Raji (cell line): ENCODE data around the gene RPP14.

ENCODE experiments used
- POLR2A ChIP-seq: IDR thresholded peaks from 2 replicates; pipeline ENCODE4 v1.6.1; 2011; ENCODE audit warnings: low read depth, low read length, control low read depth; ENCODE audit not compliant: insufficient read depth

The RPP14 gene

GRCh38 chr3:58341376-58341775 is 35.3 kb downstream of the RPP14 start:
- no peak for TF ChIP-seq POLR2A

GRCh38 chr3:58342676-58343075 is 36.6 kb downstream of the RPP14 start:
- TF ChIP-seq POLR2A: no peak

GRCh38 chr3:58345457-58345856 is 39.4 kb downstream of the RPP14 start:
- TF ChIP-seq POLR2A: no peak

- TF ChIP-seq POLR2A: no peak
Measured at GRCh38 chr3:58346368-58346767, 40.3 kb downstream of the RPP14 start.

GRCh38 chr3:58347984-58348383 is 41.9 kb downstream of the RPP14 start:
- TF ChIP-seq POLR2A: no peak

- peak; percentile 45; the same call in 1 of the 2 replicates for TF ChIP-seq POLR2A
Measured at GRCh38 chr3:58349792-58350626, 44.0 kb downstream of the RPP14 start.

- no peak; the same call in 1 of the 2 replicates for TF ChIP-seq POLR2A
Measured at GRCh38 chr3:58350627-58351013, 44.6 kb downstream of the RPP14 start.

- TF ChIP-seq POLR2A: peak; percentile 34; the same call in 1 of the 2 replicates
Measured at GRCh38 chr3:58351920-58352319, 45.9 kb downstream of the RPP14 start.

GRCh38 chr3:58352626-58353025 is 46.6 kb downstream of the RPP14 start:
- TF ChIP-seq POLR2A: no peak

GRCh38 chr3:58353722-58354553 is 47.9 kb downstream of the RPP14 start:
- TF ChIP-seq POLR2A: 0 out of 2 replicates have a peak, but pooled peaks have one; percentile 26

DNA sequence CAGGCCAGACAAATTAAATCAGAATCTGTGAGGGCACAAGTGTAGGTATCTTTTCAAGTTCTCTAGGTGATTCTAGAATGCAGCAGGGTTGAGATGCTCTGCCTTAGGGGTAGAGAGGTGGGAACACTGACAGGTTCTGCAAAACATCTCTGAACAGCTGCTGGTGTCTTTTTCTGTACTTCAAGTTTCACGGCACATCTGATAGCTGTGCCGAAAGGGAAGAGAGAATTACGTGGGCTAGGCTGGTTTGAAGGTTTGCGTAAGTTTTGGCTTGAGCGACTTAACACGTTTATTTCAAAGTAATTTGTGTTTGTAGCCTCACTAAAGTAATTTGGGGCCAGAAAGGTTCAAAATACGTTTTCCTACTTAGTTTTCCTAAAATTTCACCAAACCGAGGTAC is 49.1 kb downstream of the RPP14 start:
- no peak for TF ChIP-seq POLR2A

- 0 out of 2 replicates have a peak, but pooled peaks have one; percentile 17 for TF ChIP-seq POLR2A
Measured at GRCh38 chr3:58356054-58356453, 50.0 kb downstream of the RPP14 start.

DNA sequence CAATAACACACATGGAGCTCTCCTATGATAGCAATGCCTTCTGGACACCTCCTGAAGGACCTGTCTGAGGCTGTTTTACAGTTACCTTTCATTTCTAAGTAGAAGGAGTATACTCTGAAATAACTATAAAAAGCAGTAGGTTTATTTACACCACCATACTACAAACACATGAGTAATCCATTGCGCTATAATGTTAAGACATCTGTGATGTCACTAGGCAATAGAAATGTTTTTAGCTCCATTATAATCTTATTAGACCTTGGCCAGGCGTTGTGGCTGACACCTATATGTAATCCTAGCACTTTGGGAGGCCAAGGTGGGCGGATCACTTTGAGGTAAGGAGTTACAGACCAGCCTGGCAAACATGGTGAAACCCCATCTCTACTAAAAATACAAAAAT is 51.4 kb downstream of the RPP14 start:
- TF ChIP-seq POLR2A: no peak

DNA sequence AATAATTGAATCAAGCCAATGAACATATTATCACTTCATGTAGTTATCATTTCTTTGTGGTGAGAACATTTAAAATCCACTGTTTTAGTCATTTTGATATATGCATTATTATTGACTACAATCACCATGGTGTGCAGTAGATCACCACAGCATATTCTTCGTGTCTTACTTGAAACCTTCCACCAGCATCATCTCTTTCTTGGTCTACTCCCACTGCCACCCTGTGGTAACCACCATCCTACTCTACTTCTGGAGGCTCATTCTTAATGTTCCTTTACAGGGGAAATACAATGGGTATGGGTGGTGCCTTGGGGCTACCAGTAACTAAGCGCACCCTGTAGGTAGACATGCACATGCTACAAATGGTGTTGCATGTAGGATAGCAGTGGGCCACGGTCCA is 52.0 kb downstream of the RPP14 start:
- no peak for TF ChIP-seq POLR2A

GRCh38 chr3:58358808-58359207 is 52.8 kb downstream of the RPP14 start:
- TF ChIP-seq POLR2A: no peak

DNA sequence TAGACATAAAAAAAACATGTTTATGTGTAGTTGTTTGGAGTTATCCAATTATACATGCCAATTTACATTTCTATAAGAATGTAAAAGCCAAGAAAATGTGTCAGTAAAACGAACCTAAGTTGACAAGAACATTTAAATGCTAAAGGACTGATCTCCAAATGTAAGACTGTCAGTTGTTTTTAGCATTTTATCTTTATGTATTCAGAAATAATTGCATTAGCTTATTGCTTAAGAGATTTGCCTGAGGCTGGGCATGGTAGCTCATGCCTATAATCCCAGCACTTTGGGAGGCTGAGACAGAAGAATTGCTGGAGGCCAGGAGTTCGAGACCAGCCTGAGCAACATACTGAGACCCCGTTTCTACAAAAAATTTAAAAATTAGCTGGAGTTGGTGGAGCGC is 53.6 kb downstream of the RPP14 start:
- no peak for TF ChIP-seq POLR2A
